ENCODE data around the gene PTN.

PTN gene, protein sequence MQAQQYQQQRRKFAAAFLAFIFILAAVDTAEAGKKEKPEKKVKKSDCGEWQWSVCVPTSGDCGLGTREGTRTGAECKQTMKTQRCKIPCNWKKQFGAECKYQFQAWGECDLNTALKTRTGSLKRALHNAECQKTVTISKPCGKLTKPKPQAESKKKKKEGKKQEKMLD

DNA sequence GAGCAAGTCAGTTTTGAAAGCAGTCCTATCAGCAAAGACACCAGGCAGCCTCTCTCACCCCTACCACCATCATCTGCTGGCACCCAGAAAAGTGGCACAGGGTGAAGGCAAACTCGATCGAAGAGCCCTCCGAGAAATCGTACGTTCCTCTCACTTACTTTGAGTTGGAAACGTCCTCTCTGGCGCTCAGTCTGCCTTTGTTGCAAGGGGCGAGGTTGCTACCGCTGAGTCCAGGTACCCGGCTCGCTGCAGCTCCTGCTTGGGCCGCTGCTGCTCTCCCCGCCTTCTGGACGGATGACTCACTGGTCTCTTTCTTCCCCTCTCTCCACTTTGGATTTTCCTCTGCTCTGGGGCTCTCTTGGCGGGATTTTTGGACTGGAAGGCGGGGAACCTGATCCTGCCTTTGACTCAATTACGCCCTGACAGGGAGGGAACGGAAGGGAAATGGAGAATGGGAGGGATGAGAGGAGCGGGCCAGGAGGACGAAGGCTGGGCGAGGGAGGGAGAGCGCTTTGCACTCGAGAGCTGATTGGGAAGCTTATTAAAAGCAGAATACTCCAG lies at the start of gene PTN:
PTN (minus strand) TSS at position 453 of the 561 bp plus-strand sequence. CDS start 88,760 bp downstream, outside the sequence.
- peak; percentile 80 for DNase-seq (ENCODE audit: low spot score)

DNA sequence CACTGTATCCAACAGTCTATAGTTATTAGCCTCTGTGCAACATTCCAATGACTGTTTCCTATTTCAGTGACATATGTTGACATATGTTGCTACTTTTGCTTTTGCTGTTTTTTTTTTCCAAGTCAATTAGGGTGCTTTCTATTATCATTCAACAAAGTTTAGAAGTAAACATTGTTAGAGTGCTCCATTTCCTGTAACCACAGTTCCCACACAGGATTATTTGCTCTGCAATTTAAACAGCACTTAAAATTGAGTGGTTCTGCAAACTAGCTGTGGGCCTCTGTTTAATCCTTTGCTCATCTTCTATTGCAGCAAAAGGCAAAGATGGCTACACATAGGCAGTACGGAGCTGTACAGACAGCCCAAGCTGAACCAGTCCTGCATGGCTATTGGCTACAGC lies 46.5 kb upstream of the PTN start:
- DNase-seq (ENCODE audit: low spot score) = no peak

DNA sequence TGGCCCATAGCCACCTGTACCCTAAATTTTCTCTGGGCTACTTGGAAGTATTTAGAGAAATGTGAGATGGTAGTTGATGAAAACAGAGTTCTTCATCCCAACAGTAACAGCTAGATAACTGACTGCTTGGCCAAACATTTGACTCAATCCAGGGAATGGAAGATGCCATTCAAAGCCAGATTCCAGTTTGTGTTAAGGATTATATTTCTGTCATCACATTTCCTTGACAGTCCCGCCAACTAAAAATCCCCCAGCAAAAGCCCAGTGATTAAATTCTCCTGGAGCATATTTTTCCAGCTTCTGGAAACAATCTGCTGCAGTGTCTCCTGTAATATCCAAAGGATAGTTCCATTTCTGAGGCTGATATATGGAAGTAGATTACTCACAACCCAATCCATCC lies 45.4 kb upstream of the PTN start:
- DNase-seq (ENCODE audit: low spot score) = no peak

DNA sequence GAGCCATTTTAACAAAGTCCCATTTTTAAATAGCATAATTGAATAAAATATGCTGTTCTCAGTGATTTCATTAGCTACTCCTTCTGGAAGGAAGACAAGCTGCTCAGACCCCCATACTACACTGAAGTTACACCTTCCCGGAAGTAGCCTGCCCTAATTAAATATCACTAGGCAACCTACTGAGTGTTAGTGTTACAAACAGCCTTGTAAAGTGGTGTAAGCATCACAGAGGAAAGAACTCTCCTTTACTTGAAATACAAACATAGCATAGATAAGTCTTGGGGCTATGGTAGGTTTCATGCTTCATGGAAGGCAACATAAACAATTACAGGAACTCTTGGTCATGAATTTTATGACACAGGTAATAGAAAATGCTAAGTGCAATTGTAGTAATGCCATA lies 43.4 kb upstream of the PTN start:
- DNase-seq (ENCODE audit: low spot score) = no peak

DNA sequence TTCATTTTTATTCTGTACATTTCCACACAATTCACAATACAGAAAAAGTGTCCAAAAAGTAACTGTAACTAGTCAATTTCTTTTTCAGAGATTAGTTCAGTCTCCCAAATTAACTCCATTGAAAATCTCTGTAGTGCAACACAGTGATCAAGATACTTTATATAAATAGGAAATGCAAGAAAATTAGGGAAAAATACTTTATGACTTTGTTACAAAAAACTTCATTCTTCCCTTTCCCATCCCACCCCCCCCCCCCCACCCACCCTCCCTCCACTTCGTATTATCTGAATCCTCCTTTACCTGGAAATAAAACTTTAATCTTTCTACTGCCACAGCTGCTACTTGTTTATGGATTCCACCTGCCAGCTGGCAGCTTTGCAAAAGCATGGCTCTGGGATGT lies 37.5 kb upstream of the PTN start:
- no peak for DNase-seq (ENCODE audit: low spot score)

DNA sequence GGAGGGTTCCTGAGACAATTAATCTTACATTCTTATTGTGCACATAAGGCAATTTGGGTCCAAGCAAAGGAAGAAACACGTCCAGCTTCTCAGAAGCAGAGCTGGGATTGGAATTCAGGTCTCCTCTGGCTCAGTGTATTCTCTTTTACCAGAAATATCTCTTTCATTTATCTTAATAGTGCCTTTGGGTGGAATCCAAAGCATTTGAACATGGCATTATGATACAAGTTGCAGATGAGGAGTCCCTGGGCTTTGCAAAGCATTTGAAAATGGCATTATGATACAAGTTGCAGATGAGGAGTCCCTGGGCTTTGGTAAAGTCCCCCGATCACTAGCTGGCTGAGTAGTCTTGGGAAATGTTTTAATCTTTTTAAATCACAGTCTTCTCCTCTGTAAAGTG lies 30.0 kb upstream of the PTN start:
- DNase-seq (ENCODE audit: low spot score) = no peak

DNA sequence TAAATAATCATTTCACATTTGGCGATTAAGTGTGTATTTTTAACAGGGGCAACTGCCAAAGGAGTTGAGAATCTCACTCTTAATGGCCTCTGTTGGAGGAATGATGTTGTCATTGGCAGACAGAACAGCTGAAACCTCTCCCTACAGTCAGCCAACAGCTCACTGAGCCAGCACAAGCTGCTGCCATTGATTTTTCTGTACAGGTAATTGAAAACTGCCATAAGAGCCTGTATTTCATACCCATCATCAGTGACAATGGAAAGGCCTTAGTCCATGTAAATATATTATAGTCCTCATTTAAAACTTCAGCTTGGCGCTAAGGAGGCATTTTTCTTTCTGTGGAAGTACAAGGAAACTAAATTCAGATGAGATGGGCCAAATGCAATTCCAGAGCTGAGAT lies 28.1 kb upstream of the PTN start:
- DNase-seq (ENCODE audit: low spot score) = no peak

DNA sequence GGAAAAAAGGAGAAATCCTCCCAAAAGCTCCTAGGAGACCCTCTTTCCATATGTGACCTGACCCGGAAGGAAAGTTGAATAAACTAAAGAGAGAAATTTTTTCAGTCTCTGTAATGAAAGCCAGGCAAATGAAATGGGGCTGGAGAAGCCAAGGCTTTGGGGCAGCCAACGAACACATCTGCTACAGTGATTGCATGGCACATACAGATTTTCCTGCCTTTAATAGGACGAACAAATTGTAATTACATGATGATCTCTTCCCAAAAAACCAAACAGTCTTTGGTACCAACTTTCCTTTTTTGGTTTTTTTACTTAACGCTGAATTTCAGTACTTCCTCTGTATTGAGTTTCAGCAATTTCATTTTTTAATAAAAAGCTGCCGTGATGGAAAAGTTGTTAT lies 23.5 kb upstream of the PTN start:
- DNase-seq (ENCODE audit: low spot score) = no peak

DNA sequence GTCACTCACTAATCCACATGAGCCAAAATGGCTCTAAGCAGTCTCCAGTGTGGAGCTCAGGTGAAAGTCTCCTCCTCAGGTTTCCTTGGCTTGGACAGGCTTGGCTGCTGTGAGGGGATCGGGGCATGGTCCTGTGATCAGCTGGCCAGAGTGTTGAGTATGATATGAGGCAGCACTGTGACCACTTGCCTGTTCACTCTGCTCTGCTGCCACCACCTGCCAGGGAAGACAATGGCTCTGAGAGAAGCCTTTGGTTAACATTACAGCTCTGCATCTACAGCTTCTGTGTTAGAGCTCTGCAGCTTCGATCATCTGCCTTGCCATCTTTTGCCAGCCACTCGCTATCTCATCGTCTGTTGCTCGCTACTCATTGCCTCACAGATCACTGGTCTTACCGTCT lies 20.1 kb upstream of the PTN start:
- no peak for DNase-seq (ENCODE audit: low spot score)

DNA sequence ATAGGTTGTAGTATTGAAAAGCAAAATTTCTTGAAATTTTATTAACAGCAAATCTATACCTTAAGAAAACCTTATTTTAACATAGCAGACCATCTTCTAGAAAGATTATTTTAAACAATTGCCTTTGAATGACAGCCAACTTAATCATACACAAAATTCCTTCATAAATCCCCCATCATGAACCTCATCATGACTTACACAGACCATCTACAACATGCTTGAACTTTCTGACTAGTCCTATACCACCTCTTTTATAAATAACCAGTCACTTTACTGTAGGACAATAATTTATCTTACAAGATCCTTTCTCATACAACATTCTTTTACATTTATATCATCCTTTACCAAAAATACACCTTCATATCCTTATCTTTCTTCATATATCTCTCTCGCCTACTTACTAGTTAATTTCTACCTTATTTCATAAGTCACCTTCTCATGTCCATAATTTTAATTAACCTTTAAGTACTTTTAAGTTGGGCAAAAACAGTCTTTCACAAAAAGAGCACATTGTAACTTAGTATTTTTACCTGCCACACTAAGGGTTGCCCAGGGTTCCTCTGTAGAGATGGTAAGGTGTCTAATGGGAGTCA lies 16.6 kb upstream of the PTN start:
- no peak for DNase-seq (ENCODE audit: low spot score)

DNA sequence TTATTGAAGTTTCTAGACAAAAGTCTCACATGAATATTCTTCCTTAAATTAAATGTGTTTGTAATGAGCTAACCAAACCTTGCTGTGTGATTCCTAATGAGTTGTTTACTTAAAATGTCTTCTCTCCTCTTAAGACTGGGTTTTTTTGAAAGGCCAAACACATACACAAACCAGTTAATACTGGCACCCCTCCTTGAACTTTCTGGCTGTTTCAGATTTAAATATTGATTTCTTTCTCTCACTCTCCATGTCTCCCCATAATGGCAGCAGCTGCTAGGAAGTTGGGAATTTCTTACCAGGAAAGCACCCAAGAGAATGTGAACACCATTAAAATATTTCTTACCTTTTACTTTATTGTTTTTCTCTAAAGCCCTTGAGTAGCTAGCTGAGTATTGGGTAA lies 11.4 kb upstream of the PTN start:
- no peak for DNase-seq (ENCODE audit: low spot score)

DNA sequence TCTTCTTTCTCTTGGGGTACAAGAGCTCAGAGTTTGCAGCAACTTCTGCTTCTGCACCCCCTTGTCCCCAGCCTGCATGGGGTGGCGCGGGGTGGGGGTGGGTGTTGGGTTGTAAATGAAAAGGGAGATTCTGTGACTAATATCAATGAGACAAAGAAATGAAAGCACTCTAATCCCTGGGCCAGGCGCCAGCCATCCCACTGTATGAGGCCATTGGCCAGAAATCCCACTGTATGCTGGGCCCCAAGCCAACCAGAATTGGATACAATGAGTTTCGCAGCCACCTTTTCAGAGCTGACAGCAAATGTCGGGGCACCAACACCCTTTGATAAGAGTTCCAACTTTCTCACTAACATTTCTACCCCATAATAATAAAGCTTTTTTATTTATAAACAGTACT lies 10.9 kb upstream of the PTN start:
- DNase-seq (ENCODE audit: low spot score) = peak; percentile 81

DNA sequence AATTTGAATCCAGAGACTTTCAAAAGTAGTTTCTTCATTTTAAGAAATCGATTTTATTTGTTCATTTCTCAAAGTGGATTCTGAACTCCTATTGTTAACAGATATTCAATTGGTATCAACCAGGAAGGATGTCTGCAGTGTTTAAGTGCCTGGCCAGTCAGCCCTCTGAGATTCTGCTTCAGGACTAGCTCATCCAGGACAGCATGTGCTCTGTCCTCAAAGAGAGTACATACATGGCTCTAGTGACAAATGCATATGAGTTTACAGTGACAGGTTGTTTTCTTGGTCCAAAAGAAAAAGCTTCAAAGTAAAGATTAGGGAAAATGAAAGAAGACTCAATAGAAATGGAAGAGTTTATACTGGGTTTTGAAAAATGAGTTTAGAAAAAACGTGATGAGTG lies 8.4 kb upstream of the PTN start:
- DNase-seq (ENCODE audit: low spot score) = no peak

DNA sequence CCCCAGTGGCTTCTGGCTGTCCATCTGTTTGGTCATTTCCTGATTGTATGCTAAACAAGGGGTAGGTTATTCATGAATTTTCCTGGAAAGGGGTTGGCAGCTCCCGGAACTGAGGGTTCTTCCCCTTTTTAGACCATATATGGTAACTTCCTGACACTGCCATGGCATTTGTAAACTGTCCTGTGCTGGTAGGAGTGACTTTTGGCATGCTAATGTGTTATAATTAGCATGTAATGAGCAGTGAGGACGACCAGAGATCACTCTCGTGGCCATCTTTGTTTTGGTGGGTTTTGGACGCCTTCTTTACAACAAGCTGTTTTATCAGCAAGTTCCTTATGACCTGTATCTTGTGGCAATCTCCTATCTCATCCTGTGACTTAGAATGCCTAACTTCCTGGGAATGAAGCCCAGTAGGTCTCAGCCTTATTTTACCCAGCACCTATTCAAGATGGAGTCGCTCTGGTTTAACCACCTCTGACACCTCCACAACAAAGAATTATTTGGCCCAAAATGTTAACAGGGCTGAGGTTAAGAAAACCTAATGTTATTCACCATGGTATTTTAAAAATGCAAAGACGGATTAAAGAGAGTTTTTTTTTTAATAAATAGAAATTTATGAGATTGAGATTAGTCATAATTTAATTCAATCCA lies 2.4 kb upstream of the PTN start:
- no peak for DNase-seq (ENCODE audit: low spot score)

DNA sequence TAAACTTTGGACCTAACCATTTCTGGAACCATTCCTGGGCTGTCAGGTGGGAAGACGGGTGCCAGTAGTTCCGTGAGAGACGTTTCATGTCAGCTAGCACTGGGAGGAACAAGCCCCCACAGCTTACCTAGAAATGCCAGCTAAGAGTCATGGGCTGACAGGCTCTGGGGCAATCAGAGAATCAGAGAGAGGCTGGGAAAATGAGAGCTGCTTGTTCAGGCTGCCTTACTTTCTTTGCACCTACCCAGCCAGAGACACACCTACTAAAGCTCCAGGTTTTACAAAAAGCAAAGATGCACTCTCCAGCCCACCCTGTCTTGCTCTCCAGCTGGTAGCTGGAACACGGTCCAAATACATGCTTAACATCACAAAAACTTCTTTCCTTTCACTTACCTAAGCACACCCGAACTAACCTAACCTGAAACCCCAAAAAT lies 688 bp downstream of the PTN start:
- DNase-seq (ENCODE audit: low spot score) = no peak

DNA sequence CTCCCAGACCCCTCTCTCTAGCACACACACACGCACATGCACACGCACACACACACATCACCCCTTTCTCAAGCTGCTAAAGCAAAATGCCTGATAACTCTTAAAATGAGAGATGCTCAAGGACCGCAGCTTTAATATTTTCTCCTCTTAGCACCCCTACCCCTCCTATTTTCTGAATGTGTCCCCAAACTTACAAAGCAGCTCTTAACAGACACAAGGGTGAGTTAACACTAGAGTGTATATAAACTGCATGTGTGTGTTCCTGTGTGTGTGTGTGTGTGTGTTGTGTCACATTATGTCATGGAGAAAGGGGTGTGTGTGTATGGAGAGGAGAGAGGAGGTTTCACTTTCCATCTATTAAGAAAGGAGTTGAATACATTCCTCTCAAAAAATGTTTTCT lies 1.3 kb downstream of the PTN start:
- DNase-seq (ENCODE audit: low spot score) = no peak

DNA sequence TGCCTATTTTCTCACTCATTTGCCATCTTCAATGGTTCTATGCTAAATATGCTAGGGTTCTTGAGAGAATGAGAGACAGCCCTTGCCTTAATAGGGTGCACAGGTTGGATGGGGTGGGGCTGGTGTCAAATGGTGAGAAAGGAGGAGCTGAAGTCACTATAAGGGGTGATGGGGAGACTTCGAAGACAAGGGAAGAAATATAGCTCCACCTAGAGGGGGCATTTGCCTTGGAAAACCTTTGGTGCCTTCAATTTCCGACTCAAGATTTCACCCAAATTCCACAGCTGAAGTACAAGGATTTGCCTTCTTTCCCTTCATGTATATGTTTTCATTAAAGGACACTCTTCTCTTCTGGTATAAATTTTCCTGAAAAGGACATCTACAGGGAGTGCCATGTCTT lies 5.6 kb downstream of the PTN start:
- no peak for DNase-seq (ENCODE audit: low spot score)

DNA sequence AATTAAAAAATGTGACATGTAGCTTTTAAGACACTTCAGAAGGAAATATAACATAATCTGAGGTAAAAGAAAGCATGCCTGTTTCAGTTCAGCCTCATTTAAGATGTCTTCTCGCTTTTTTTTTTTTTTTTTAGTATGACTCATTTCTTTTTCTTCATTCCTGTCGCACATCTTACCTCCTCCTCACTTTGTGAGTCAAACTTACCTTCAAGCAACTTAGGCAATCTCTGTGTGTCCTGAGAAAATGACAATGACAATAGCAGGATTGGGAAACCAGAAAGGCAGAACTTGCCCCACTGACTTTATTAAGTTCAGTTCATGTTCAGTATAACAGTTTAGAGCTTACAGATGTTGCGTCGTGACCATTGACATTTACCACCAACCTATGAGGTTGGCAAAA lies 7.7 kb downstream of the PTN start:
- DNase-seq (ENCODE audit: low spot score) = no peak

DNA sequence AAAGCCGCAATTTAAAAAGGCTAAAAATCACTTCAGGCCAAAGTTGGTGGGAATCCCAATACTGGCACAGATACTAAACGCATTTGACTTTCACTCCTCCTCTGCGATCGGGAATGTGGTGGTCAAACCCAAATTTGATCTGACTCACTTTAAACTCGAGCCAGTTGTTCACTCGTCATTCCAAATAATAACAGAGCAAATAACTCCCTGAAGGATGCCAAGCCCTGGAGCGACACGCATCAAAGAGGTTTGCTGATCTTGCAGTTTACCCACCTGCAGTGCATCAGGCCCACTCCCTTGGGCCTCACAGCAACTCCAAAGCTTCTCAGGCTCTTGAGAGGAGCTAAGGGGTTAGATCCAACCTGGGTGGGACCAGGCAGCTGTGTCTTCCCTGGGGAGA lies 12.2 kb downstream of the PTN start:
- no peak for DNase-seq (ENCODE audit: low spot score)

DNA sequence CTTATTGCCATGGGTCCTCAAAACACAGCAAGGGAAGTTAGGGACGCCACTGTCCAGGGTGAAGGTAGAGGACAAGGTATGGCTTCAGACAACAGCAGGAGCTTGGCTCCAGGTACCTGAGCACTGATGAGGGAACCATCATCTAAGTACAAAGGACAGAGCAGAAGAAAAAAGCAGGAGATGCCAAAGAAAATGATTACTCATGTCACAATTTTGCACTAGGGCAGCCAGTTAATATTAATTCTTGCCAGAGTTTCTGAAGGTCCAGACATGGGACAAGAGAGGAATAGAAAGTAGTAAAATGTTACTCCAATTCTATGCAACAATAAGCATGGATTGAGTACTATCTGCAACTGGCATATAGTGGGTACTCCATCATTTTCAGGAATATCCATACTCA lies 14.1 kb downstream of the PTN start:
- DNase-seq (ENCODE audit: low spot score) = no peak

DNA sequence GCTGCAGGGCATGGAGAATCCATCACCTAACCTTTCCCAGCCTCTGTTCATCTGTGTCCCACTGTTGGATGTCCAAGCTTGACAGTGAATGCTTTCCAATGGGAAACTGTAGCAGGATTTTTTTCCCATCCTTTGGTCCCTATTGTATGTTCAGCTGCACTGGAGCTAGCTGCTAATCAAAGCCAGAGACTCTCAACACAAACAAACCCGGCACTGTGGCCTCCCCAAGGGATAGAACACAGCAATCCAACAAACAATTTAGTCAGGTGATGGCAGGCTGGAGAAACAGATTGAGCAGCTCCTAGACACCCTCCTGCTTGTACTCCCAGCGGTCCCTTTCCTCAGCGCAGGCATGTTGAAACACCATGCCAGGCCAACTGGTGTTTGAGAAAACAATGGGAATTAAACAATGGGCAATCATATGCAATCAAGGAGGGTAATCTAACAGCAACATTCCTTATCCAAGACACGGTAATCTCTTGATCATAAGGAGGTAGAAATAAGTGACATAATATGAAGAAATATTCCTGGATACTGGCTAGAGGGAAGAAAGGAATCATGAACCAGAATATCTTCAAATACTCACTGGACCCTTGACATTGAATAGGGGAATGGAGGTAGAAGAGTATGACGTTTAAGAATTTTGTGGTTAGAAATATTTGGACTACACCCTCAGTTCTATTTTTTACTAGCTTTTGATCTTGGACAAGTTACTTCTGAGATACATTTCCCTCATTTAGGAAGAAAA lies 15.0 kb downstream of the PTN start:
- no peak for DNase-seq (ENCODE audit: low spot score)

DNA sequence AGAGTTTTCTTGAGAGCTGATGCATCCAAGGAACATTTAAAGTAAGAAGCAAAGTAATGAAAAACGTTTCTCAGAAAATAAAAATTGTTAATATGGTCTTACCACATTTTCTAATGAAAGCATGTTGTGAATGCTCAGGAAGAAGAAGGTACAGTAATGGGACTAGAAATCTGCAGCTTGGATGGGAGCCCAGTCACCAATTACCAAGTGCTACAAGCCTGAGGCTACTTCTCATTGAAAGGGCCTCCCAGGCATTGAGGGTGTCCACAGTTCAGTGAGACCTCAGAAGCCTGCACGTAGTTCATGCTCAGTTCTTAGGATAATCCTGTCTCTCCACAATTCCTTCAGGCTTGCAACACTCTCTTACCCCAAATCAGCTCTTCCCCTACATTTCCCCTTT lies 17.6 kb downstream of the PTN start:
- DNase-seq (ENCODE audit: low spot score) = no peak
